Hepatocyte (in vitro differentiated cells): ENCODE results near the gene NEDD9.

Experiments used
- CTCF ChIP-seq: fragments of 200-600 bp; sonication (generic); IDR thresholded peaks from 2 replicates; pipeline ENCODE4 v1.5.1; 2016; ENCODE audit warnings: antibody characterized with exemption, mild to moderate bottlenecking; ENCODE audit not compliant: poor library complexity
- EZH2 ChIP-seq: fragments of 200-600 bp; sonication (generic); IDR thresholded peaks from 2 replicates; pipeline ENCODE4 v1.6.1; 2016; ENCODE audit warnings: antibody characterized with exemption, mild to moderate bottlenecking, borderline replicate concordance

GRCh38 chr6:11232193-11232769 is at the start of gene NEDD9:
- TF ChIP-seq CTCF = no peak
- TF ChIP-seq EZH2 = no peak
